ENCODE results near the gene MRGPRD.

Gene MRGPRD

DNA sequence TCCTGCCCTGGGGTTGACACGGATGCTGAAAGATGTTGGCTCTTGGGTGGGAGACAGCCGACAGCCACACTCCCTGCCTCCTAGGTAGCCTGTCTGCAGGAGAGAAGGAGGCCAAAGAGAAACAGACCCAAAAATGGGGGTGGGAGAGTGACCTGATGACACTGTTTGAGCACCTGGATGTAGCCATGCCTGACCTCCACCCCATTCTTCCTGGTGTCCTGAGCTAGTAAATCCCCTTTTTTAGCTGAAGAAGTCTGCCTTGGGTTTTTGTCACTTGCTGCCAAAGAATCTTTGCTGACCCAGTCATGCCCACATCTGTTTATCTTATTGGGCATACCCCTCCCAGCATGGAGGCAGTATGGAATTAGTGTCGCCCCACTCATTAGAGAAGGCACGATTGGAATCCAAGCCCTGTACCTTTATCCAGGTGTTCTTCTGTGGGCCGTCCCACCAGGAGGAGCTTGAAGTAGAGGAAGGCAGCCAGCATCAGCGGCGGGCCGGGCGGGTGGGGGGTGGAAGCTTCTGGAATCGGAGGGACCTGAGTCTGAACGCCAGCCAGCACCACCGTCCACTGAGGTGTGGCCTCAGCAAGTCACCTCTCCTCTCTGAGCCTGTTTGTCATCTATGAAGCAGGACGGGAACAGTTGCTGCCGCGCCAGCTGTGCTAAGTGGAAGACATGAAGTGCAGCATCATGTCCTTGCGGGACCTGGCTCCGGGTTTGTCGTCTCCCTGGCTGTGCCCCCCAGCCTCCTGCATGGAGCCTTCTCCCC is 39.3 kb downstream of the MRGPRD start:
- DNase-seq (ENCODE audit: low spot score), result no peak
- POLR2A ChIA-PET (ENCODE audit: low non-redundant PET), result no interaction called here
- CTCF ChIA-PET, result interaction anchor here (0.6 kb wide), 1 partner anchor 10 kb away, joined by 3 read pairs; no protein-coding TSS in a partner anchor
- peak overlapping the region; percentile 23 for H3K27ac ChIP-seq
- TF ChIP-seq, protein P1, sequence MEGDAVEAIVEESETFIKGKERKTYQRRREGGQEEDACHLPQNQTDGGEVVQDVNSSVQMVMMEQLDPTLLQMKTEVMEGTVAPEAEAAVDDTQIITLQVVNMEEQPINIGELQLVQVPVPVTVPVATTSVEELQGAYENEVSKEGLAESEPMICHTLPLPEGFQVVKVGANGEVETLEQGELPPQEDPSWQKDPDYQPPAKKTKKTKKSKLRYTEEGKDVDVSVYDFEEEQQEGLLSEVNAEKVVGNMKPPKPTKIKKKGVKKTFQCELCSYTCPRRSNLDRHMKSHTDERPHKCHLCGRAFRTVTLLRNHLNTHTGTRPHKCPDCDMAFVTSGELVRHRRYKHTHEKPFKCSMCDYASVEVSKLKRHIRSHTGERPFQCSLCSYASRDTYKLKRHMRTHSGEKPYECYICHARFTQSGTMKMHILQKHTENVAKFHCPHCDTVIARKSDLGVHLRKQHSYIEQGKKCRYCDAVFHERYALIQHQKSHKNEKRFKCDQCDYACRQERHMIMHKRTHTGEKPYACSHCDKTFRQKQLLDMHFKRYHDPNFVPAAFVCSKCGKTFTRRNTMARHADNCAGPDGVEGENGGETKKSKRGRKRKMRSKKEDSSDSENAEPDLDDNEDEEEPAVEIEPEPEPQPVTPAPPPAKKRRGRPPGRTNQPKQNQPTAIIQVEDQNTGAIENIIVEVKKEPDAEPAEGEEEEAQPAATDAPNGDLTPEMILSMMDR (conservative IDR thresholded peaks at IDR 0.05; ENCODE audit: low read depth), result no peak

DNA sequence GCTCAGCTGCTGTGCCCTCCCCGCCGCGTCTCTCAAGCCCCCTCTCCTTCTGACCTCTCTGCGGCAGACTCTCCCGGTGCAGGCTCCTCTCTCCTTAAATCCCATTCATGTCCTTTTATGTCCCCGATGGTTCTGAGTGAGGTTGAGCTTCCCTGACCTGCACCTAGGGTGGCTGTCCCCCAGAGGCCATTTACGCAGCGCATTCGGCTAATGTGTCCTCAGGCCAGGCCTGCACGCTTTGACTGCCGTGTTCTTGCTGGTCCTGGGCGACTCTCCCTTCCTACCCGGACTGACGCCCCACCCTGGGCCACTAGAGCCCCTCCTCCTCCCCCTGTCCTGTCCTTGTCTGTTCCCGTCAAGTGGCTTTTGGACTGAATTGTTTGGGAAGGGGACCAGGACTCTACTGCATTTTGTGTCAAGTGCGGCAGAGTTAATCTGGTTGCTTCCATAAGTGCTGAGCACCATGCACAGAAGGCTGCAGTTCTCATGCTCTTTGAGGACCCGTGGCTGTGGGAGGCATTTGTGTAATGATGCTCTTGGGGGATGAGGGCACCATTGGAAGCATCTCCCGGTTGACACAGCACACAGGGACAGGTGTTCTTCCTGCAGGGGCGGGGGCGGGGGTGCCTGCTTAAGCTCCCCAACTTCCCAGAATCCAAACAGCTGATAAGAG is 40.0 kb downstream of the MRGPRD start:
- ChIA-PET POLR2A (ENCODE audit: low non-redundant PET) (no interaction called here), CTCF (no interaction called here)
- TF ChIP-seq, protein P1 (conservative IDR thresholded peaks at IDR 0.05; ENCODE audit: low read depth), result no peak
- no peak for DNase-seq (ENCODE audit: low spot score)
- H3K27ac ChIP-seq, result no peak overlapping the region

DNA sequence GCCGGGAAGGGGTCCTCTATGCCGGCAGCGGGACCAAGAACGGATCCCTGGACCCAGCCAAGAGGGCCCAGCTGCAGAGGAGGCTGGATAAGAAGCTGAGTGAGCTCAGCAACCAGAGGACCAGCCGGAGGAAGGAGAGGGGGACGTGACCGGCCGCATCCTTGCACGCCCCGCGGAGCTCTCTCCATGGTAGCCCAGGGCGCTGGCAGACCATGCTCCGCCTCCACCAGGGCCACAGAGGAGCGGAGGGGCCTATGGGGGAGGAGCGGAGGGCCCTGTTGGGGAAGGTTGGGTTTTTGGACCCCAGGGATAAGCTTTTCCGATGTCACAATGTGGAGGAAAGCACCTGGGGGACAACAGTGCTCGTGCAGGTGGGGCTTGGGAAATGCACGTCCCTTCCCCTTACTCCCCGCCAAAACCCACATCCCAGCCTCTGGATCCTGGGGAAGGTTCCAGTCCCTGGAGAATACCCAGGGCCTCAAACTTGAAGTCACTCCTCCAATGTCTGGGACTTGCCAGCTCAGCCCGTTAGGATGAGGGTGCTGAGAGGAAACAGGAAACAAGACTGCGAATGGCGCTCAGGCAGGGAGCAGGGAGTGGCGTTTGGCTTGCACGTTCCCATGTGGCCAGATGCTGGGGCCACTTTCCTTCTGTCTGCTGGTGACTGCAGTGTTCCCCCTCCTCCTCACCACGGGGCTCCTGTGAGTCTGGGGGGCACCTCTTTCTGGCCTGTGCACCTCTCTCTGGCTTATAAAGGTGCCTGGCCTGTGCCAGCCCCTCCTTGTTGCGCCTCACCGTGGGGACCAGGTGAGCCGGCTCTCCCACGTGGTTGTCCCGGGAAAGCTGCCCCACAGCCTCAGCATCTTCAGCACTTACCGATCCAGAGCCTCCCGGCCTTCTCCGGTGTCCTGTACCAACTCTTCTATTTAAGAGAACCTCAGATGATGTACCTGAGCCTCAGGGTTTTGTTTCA is 40.9 kb downstream of the MRGPRD start:
- TF ChIP-seq, protein P1 (conservative IDR thresholded peaks at IDR 0.05; ENCODE audit: low read depth), result no peak

DNA sequence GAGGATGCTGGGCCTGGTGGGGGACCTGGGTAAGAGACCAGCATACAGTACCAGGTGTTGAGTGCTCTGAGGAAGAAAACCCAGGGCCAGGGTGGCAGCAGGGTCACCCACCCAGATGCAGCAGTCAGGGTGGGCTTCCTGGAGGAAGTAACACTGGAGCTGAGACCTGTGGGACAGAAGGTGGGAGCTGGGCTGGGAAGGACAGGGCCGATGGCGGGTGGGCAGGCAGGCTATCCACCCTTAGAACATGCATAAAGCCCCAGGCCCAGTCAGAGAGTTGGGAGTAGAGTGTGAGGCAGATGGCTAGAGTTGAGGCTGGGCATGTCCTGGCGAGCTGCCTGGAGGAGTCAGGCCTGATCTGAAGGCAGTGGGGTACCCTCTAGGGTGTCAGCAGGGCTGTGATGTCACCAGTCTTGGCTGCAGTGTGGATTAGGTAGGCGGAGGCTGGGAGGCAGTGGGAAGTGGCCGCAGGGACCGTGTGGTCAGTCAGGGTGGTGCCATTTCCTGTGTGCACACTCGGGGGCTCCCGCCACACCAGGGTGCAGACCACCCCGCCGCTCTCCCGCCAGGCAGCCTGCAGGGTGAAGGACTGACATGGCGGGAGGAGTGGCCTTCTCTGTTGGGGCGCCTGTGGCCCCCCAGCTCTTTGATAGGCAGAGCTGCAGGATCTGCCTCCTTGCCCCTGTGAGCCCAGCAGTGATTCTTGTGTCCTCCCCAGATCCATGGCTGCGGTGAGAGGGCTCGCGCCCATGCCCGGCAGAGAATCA is 41.8 kb downstream of the MRGPRD start:
- CTCF ChIA-PET, result interaction anchor here (0.6 kb wide), 1 partner anchor 100 kb away, joined by 6 read pairs; no protein-coding TSS in a partner anchor
- no peak for DNase-seq (ENCODE audit: low spot score)
- TF ChIP-seq, protein P1 (conservative IDR thresholded peaks at IDR 0.05; ENCODE audit: low read depth), result no peak
- H3K27ac ChIP-seq, result no peak overlapping the region
- POLR2A ChIA-PET (ENCODE audit: low non-redundant PET), result interaction anchor here (0.6 kb wide), 2 partner anchors 74 to 544 kb away, joined by 3 to 4 read pairs; no protein-coding TSS in a partner anchor

More for the DNA sequence above, 40.9 kb downstream of the MRGPRD start:
- H3K27ac ChIP-seq, result no peak overlapping the region
- DNase-seq (ENCODE audit: low spot score), result no peak
- POLR2A ChIA-PET (ENCODE audit: low non-redundant PET), result interaction anchor here (0.6 kb wide), 2 partner anchors 73 to 544 kb away, joined by 3 to 4 read pairs; no protein-coding TSS in a partner anchor
- CTCF ChIA-PET, result interaction anchor here (0.6 kb wide), 1 partner anchor 197 kb away, joined by 4 read pairs; no protein-coding TSS in a partner anchor

DNA sequence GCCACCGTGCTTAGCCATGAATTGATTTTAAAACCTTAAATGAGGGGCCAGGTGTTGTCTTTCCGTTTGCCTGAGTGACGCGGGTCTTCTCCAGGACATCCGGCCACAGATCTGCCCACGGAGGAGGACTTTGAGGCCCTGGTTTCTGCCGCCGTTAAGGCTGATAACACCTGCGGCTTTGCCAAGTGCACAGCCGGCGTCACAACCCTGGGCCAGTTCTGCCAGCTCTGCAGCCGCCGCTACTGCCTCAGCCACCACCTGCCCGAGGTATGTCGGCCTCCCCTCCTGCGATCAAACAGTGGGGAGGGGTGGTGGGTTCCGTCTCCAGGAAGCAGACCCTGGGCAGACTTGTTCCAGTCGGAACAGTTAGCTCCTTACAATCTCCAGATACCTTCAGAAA is 42.7 kb downstream of the MRGPRD start:
- CTCF ChIA-PET, result no interaction called here

More for the DNA sequence above, 42.7 kb downstream of the MRGPRD start:
- H3K27ac ChIP-seq, result no peak overlapping the region
- TF ChIP-seq, protein P1 (conservative IDR thresholded peaks at IDR 0.05; ENCODE audit: low read depth), result no peak
- DNase-seq (ENCODE audit: low spot score), result no peak
- POLR2A ChIA-PET (ENCODE audit: low non-redundant PET), result no interaction called here

Measured in RWPE1 (cell line).